Ramos (cell line): ENCODE data around the gene PDE3A.
"Not testable (repeated sequence)": the region's sequence is repeated elsewhere in the genome, so short reads cannot be mapped to it uniquely, and the experiment has no call there.

Experiments used
- in situ Hi-C: fragments of 300-500 bp; cut with MboI; formaldehyde crosslinking; loops from one replicate; pipeline ENCODE4 v1.14.3; 2022; ENCODE audit warnings: low sequenced_read_pairs; ENCODE audit not compliant: unreplicated experiment

The PDE3A gene

DNA sequence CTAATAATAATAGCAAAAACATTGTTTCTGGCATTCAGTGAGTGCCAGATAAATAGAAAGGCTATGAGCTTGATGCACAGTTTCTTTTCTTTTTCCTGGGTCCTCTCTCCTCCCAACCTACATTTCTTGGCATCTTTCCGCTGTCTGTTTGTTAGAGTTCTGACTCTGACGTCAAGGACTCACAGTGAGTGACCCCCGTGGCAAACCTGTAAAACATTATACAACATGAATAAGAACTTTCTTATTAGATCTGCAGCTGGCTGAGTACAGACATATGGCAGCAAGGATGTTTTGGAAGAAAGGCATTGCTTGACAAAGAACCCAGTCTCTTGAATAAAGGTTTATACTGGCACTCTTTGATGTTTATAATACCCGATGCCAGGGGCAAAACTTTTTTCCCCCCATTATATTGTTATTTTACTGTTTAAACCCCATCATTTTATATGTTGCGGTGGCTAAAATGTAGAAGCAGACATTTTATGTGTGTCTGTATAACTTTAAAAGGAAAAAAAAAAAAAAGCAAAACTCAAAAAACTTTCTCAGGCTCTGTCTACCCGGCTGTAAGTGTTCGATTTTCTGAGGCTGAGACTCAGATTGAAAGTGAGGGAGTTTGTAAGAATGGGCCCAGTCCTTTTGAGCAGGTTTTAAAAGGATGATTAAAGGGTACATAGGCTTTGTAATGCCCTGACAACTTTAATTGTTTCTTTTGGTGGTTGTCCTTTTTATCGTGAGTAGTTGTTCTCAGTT lies 159.3 kb downstream of the PDE3A start:
- in situ Hi-C loops = no loop called here

DNA sequence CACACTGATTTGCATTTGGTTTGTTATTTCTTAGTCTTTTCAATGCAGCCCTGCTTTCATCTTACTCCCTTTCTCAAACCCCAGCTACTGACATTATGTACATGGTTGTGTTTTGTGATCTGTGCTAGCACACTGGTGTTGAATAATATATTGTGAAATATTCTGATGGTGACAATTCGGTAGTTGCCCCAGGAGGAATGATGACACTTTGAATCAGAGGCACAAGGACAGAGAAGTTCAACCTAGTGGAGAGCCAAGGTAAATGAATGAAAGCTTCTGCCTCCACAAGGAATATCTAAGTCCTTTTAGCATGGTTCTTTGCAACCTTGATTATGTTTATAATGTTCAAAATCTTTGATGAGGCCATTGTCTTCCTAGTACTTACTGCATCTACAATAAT lies 159.9 kb downstream of the PDE3A start:
- in situ Hi-C loops = no loop called here

DNA sequence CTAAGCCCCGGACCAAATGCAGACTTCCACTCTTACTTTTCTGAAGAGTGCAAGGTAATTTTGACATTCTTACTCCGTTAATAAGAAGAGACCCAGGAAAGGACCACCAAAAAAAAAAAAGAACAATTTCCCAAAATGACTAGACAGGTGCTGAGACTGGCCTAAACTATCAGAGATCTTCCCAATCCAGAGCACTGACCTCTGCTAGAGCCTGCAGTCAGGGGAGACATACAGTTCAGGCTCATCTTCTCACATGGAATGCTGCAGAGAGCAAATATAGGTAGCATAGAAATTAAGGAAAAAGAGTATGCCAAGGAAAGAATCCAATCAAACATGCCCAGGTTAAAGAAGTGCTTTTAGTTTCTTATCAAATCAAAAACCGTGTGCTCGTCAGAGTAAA lies 177.9 kb downstream of the PDE3A start:
- in situ Hi-C loops = no loop called here

DNA sequence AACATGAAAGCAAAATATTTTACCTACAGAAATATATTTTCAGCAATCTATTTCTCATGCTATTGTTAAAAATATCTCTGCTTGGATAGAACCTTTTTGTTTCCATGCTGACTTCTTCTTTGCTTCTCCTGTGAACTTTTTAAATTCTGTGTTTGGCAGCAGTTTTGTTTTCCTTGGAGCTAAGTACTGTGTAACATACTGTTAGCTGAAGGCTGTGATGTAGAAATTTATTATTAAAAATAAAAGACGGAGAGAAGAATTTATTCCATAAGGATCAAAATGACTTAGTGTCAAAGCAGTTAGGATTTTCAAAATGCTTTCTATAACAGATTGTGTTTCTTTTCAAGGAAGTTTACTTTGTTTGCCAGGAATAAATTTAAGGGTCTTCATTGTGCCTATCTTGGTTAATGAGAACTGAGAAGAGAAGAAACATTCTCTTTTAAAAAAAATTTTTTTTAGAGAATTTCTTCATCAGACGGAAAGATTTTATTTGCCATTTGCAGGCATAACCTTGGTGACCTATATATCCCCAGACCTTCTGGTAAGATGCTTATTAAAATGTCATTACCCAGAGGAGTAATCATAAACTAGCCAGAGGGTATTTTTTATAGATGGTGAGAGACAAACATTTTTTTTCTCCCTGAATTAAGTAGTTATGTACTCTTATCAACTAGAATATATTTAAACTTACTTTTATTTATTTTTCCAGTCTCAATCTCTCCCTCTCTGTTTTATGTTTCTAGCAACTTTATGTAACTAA lies 179.7 kb downstream of the PDE3A start:
- in situ Hi-C loops = no loop called here

DNA sequence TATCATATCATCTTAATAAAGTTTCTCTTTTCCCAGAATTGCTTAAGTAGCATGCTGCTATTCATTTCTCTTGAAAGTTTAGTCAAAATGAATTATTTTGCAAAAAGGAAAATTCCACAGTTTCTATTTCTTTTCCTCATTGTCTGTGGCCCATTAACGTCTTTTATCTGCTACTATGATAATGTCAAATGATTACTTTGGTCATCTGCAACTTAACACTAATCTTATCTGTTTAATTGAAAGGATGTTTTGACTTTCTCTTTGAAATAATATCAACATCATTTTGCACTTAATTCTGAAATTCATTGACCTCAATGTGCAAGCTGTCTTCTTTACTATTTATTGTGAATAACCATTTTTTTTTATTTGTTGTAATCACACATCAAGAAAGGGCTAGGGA lies 180.3 kb downstream of the PDE3A start:
- in situ Hi-C loops = no loop called here

DNA sequence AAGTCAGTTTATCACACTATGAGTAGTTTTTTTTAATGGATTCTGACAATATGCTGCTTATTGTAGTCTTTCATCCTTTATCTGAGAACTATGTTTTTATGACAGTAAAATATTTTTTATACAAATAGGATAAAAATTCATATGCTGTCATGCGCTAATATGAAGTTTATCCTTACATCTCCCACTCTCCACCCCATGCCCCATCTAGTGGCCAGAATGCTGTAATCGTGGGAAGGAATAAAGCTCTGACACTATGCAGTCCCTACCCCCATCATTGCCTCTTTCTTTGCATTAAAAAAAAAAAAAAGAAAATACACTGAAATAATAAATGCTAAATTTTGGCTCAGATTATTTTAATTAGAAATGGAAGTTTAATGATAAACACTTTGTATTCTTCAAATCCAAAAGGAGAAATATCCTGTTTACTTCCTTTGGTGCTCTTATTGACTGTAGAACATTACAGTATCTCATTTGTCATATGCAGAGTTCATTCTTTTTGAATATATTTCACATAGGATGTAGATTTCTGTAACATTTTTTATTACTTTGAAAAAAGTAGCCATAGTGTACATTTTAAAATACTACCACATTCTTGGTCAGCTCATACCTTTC lies 180.9 kb downstream of the PDE3A start:
- in situ Hi-C loops = no loop called here

DNA sequence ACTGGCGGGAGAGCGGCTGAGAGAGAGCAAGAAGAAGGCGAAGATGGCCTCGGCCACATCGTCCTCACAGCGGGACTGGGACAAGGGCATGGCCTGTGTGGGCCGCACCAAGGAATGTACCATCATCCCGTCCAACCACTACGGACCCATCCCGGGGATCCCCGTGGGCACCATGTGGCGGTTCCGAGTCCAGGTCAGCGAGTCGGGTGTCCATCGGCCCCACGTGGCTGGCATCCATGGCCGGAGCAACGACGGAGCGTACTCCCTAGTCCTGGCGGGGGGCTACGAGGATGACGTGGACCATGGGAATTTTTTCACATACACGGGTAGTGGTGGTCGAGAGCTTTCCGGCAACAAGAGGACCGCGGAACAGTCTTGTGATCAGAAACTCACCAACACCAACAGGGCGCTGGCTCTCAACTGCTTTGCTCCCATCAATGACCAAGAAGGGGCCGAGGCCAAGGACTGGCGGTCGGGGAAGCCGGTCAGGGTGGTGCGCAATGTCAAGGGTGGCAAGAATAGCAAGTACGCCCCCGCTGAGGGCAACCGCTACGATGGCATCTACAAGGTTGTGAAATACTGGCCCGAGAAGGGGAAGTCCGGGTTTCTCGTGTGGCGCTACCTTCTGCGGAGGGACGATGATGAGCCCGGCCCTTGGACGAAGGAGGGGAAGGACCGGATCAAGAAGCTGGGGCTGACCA lies 183.6 kb downstream of the PDE3A start:
- in situ Hi-C loops = not testable (repeated sequence)

DNA sequence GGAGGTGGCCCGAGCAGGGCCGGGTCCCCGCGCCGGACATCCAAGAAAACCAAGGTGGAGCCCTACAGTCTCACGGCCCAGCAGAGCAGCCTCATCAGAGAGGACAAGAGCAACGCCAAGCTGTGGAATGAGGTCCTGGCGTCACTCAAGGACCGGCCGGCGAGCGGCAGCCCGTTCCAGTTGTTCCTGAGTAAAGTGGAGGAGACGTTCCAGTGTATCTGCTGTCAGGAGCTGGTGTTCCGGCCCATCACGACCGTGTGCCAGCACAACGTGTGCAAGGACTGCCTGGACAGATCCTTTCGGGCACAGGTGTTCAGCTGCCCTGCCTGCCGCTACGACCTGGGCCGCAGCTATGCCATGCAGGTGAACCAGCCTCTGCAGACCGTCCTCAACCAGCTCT lies 184.2 kb downstream of the PDE3A start:
- in situ Hi-C loops = not testable (repeated sequence)

DNA sequence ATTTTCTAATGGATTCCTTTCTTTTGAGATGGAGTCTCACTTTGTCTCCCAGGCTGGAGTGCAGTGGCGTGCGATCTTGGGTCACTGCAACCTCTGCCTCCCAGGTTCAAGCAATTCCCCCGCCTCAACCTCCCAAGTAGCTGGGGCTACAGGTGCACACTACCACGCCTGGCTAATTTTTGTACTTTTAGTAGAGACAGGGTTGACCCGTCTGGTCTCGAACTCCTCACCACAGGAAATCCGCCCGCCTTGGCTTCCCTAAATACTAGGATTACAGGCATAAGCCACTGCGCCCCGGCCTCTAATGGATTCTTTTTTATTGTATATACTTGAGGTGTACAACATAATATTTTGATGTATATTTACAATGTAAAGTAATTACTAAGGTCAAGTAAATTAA lies 186.7 kb downstream of the PDE3A start:
- in situ Hi-C loops = no loop called here

DNA sequence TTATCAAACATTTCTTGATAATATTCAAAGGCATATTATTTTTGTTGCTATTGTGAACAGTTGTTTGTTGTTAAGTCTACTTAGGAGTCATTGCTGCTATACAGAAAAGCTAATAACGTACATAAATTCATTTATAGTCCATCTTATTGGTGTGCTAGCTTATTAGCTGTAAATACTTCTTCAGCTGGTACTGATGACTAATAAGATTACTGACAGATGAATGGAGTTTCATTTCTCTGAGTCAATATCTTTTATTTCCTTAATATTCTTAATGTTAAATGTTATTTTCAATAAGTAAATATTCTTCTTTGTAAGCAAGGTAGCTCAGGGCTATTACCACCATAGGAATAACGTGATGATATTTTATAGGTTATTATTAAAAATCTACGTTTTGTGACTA lies 187.4 kb downstream of the PDE3A start:
- in situ Hi-C loops = no loop called here

DNA sequence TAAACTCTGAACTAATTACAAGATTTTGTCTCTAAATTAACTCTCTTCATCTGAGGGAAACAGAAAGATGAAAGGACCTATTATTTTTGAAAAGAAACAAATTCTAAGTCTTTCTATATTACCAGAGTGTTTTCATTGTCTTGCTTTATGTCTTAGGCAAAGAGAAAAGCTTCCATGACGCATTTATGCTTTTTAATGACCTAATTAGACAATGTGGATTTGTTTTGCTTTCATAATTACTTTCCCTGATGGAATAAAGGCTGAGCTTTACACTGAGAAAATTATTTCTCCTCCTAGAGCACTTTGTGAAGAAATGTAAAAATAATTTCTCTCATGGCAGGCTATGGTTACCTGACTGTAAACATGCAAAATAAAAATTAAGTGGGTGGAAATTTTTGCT lies 188.8 kb downstream of the PDE3A start:
- in situ Hi-C loops = no loop called here

DNA sequence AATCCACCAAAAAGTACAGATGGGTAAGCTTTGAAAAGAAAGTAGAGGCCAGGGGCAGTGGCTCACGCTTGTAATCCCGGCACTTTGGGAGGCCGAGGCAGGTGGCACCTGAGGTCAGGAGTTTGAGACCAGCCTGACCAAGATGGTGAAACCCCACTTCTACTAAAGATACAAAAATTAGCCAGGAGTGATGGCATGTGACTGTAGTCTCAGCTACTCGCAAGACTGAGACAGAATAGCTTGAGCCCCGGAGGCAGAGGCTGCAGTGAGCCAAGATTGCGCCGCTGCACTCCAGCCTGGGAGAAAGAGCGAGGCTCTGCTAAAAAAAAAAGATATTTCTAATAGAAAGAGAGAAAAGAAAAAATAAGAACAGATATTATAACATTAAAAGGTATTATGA lies 192.6 kb downstream of the PDE3A start:
- in situ Hi-C loops = no loop called here

DNA sequence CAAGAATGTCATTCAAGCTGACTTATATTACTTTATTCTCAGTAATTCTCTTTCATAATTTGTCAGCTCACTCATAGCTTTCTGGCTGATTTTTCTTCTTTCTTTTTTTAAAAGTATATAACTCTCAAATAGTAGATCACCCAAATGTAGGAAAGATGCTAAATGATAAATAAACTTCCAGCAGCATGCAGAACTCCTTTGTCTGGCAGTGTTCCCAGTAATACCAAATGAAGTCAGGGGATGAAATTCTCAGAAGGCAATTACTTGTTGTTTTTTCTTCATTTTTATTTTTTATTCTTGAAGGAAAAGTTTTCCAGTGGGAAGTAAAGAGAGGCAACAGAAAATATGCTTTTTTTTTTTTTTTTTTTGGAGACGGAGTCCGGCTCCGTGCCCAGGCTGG lies 193.5 kb downstream of the PDE3A start:
- in situ Hi-C loops = no loop called here

DNA sequence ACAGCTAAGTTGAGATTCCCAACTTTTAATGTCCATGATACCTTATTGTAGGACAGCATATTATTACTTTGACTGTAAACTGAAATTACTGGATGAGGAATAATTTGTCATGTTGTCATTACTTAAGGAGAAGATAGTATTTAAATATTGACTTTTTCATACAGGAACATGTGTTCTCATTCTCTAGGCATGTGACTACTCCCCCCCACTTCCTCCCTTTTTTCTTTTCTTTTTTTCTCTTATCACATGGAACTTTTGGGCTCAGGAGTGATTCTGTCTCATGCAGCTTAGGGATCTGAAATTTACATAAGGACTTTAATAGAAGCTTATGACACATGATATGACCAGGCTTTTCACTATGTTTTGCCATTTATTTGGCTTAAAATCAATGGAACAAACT lies 199.1 kb downstream of the PDE3A start:
- in situ Hi-C loops = no loop called here

DNA sequence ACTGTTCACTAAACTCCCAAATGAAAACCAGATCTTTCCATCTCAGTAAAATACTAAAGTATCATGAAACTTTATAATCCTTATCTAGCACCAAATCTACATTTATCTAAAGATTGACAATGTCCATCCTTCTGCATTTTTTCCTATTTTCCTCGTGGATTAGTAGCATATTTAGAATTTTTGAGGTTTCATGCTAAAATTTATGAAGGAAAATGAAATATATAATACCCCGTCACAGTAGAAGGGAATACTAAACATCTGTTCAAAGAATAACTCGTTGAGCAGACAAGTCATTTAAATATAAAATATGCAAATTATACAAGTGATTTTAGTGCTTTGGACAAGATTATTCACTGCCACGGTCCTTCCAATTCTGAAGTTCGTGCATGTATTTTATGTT lies 204.1 kb downstream of the PDE3A start:
- in situ Hi-C loops = no loop called here

DNA sequence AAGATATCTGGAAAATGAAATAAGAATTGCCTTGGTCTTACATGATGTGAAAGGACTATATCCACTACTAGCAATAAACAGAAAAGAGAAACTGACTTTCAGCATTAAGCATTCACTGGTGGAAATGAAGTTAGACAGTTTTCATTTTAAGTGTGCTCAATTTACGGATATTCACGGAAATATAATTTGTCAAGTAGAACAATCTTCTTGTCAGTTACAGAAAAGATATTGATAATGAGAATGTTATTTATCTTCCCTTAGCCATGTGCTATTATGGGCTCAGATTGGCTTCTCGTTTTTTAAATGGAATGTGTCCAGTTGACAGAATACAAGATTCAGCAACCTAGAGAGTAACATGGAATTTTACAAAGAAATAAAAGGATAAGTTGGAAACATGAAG lies 208.2 kb downstream of the PDE3A start:
- in situ Hi-C loops = no loop called here

DNA sequence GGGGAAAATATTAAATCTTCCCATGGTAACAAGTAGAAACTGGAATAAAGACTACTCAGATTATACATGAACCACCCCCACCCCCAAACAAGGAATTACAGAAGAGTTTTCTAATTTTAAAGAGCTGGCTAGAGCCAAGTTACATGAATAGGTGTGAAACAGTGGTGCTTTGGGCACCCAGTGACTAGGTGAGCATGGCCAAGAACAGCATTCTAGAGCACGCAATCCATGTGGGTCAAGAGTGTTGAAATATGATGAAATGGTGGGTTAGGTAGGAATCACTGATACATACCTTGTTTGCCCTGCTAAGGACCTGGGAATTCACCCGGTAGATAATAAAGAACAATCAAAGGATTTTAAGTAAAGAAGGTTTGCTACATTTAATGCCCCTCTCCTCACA lies 208.7 kb downstream of the PDE3A start:
- in situ Hi-C loops = no loop called here

DNA sequence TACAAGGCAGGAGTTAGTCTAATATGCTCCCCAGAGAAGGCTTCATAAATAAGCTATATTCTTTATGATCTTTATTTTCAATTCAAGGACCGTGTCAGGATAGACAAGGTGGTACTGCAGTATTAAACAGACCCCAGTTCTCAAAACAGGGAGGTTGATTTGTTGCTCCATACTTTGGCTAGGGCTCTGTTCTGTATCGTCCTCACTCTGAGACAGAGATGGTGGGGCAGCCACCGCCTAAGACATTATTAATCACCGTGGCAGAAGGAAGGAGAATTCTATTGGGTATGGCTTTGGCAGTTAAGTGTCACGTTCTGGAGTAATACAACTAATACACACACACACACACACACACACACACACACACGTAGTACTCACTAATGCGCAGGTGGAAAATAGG lies 209.8 kb downstream of the PDE3A start:
- in situ Hi-C loops = no loop called here

DNA sequence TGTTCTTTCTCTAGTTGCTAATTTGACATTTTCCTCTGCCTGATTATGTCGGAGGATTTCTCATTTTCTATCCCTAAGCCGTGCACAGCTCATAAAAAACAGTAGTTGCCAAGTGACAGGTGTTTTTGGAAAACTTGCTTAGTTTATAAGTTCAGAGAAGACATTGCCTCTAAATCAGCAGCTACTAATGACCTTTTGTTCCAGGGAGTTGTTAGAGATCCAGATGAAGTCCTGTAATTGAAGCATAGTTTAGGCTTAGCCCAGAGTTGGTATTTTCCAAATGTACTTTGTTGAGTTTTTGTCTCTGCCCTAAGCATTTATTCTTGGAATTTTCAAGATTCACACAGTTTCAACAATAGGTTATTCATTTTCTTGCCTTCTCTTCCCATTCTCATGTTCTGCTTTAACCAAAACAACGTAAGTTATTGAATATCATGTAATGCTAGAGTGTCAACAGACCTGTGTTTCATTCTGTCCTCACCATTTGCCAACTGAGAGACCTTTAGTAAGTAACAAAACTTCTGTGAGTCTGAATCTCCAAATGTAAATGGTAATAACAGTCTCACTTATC lies 216.8 kb downstream of the PDE3A start:
- in situ Hi-C loops = no loop called here

DNA sequence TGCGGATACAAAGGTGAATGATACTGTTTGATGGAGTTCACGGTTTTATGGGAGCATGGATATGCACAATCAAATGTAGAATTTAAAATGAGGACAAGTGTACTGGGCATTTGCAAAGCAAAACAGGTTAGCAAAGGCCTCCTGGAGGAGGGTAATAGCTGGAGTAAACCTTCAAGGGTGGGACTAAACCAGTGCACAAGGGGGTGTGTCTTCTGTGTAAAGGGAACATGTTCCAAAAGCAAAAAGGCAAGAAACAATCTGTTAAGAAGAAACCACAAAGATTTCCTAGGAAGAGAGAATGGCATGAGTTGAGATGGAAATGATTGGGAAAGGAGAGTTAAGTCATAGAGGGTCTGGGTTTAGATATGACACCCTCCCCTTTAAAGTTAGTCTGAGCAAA lies 217.6 kb downstream of the PDE3A start:
- in situ Hi-C loops = no loop called here

DNA sequence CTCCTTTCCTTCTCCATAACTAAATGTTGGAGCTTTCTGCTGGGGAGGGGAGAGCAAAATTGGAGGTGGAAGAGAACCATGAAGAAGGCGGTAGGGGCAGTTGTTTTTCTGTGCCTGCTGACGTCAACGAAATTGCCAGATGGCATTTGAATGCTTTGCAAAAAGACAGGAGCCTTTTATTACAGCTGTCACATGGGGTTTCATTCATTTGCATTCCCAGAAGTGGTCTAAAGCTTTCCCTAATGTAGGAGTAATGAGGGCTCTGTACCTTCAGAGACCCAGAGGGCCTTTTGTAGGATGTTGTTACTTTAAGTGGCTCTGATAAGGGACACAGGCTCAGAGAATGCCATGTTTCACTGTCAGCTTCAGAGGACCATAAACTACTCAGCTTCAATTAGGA lies 219.7 kb downstream of the PDE3A start:
- in situ Hi-C loops = no loop called here
